SKM-1 treated with dmso at 0.1 percent for 144 hours (cell line): ENCODE results near the gene TRAPPC14.

Experiments used
- DNase-seq: peaks from one replicate; lab custom pipeline; 2025; ENCODE audit not compliant: unreplicated experiment; lab: John Stamatoyannopoulos, UW

TRAPPC14 gene

GRCh38 chr7:100173806-100174495, 15.4 kb upstream of the TRAPPC14 start:
- no peak for DNase-seq

GRCh38 chr7:100171840-100172239, 13.3 kb upstream of the TRAPPC14 start:
- DNase-seq: no peak

- DNase-seq: no peak
Observed at GRCh38 chr7:100171087-100171681, 12.7 kb upstream of the TRAPPC14 start.

- no peak for DNase-seq
Observed at GRCh38 chr7:100170101-100170897, 11.8 kb upstream of the TRAPPC14 start.

GRCh38 chr7:100169147-100169850, 10.8 kb upstream of the TRAPPC14 start:
- no peak for DNase-seq

- no peak for DNase-seq
Observed at GRCh38 chr7:100167912-100168323, 9.4 kb upstream of the TRAPPC14 start.

- DNase-seq: no peak
Observed at GRCh38 chr7:100166970-100167911, 8.7 kb upstream of the TRAPPC14 start.

- no peak for DNase-seq
Observed at GRCh38 chr7:100166317-100166940, 7.9 kb upstream of the TRAPPC14 start.

GRCh38 chr7:100163871-100164270, 5.3 kb upstream of the TRAPPC14 start:
- no peak for DNase-seq

- no peak for DNase-seq
Observed at GRCh38 chr7:100163006-100163531, 4.5 kb upstream of the TRAPPC14 start.

GRCh38 chr7:100160067-100160466, 1.5 kb upstream of the TRAPPC14 start:
- no peak for DNase-seq

GRCh38 chr7:100159099-100159623, 638 bp upstream of the TRAPPC14 start:
- DNase-seq: no peak

- peak; percentile 47 for DNase-seq
Observed at GRCh38 chr7:100157334-100158228, 942 bp downstream of the TRAPPC14 start.

- DNase-seq: no peak
Observed at GRCh38 chr7:100157069-100157333, 1.5 kb downstream of the TRAPPC14 start.

- no peak for DNase-seq
Observed at GRCh38 chr7:100156331-100157068, 2.0 kb downstream of the TRAPPC14 start.

GRCh38 chr7:100155553-100156317, 2.8 kb downstream of the TRAPPC14 start:
- DNase-seq: no peak
